Measurements from ENCODE around the gene TUBB2B.
"Not testable (repeated sequence)": the region's sequence is repeated elsewhere in the genome, so short reads cannot be mapped to it uniquely, and the experiment has no call there.

The TUBB2B gene

GRCh38 chr6:3258201-3258600 lies 30.7 kb upstream of the TUBB2B start:
- DNase-seq (ENCODE audit: low spot score), result no peak

GRCh38 chr6:3253597-3253961 lies 26.1 kb upstream of the TUBB2B start:
- DNase-seq (ENCODE audit: low spot score), result no peak

GRCh38 chr6:3252861-3253596 lies 25.6 kb upstream of the TUBB2B start:
- DNase-seq (ENCODE audit: low spot score), result no peak

- DNase-seq (ENCODE audit: low spot score), result no peak
These were observed 24.9 kb upstream of the TUBB2B start for GRCh38 chr6:3252369-3252768.

GRCh38 chr6:3251462-3252314 lies 24.2 kb upstream of the TUBB2B start:
- peak; percentile 91 for DNase-seq (ENCODE audit: low spot score)

GRCh38 chr6:3250231-3250675 lies 22.8 kb upstream of the TUBB2B start:
- no peak for DNase-seq (ENCODE audit: low spot score)

GRCh38 chr6:3249821-3250220 lies 22.4 kb upstream of the TUBB2B start:
- no peak for DNase-seq (ENCODE audit: low spot score)

- DNase-seq (ENCODE audit: low spot score), result no peak
These were observed 20.0 kb upstream of the TUBB2B start for GRCh38 chr6:3247255-3248146.

- DNase-seq (ENCODE audit: low spot score), result no peak
These were observed 17.8 kb upstream of the TUBB2B start for GRCh38 chr6:3245216-3245615.

- not testable (repeated sequence) for DNase-seq (ENCODE audit: low spot score)
These were observed 17.3 kb upstream of the TUBB2B start for GRCh38 chr6:3244832-3245161.

- no peak for DNase-seq (ENCODE audit: low spot score)
These were observed 16.8 kb upstream of the TUBB2B start for GRCh38 chr6:3244003-3244831.

- no peak for DNase-seq (ENCODE audit: low spot score)
These were observed 15.3 kb upstream of the TUBB2B start for GRCh38 chr6:3242768-3243167.

GRCh38 chr6:3241745-3242144 lies 14.3 kb upstream of the TUBB2B start:
- not testable (repeated sequence) for DNase-seq (ENCODE audit: low spot score)

- no peak for DNase-seq (ENCODE audit: low spot score)
These were observed 13.1 kb upstream of the TUBB2B start for GRCh38 chr6:3240595-3240994.

- no peak for DNase-seq (ENCODE audit: low spot score)
These were observed 11.8 kb upstream of the TUBB2B start for GRCh38 chr6:3239110-3239830.

GRCh38 chr6:3237761-3238662 lies 10.6 kb upstream of the TUBB2B start:
- no peak for DNase-seq (ENCODE audit: low spot score)

GRCh38 chr6:3236005-3236404 lies 8.6 kb upstream of the TUBB2B start:
- no peak for DNase-seq (ENCODE audit: low spot score)

GRCh38 chr6:3235486-3235885 lies 8.0 kb upstream of the TUBB2B start:
- DNase-seq (ENCODE audit: low spot score), result no peak

- DNase-seq (ENCODE audit: low spot score), result no peak
These were observed 6.5 kb upstream of the TUBB2B start for GRCh38 chr6:3233904-3234303.

- DNase-seq (ENCODE audit: low spot score), result no peak
These were observed 5.9 kb upstream of the TUBB2B start for GRCh38 chr6:3233321-3233720.

Measured in hematopoietic multipotent progenitor cell treated with erythropoietin and hydrocortisone succinate and interleukin-3 and kit ligand, for 17 days (in vitro differentiated cells).